Measurements from ENCODE around the gene NRN1L.
"Not testable (repeated sequence)": the region's sequence is repeated elsewhere in the genome, so short reads cannot be mapped to it uniquely, and the experiment has no call there.

Gene NRN1L

GRCh38 chr16:67883872-67884261 is 818 bp upstream of the NRN1L start:
- no peak for FAIRE-seq

GRCh38 chr16:67885545-67885944 is 860 bp downstream of the NRN1L start:
- FAIRE-seq: no peak

- no peak for FAIRE-seq
These were observed 1.3 kb downstream of the NRN1L start for GRCh38 chr16:67885976-67886375.

GRCh38 chr16:67886387-67886786 is 1.7 kb downstream of the NRN1L start:
- FAIRE-seq: no peak

DNA sequence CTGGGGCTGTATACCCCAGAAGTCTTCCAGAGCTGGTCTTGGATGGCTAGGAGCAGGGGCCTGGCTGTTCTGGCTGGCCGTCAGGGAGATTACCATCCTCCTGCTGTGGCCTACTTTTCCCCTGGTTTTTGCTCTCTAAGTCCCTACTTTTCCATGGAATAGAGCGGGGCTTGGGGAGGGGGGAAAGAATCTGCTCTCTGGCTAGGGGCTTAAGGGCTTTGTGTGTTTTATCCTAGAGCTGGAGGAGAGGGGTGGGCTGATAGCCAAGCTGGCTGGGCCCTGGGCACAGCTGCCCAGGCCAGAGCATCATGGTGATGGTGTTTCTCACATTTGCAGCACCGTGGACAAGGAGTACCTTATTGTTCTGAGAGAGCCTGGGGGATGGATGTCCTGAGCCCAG is 3.6 kb downstream of the NRN1L start:
- no peak for FAIRE-seq

DNA sequence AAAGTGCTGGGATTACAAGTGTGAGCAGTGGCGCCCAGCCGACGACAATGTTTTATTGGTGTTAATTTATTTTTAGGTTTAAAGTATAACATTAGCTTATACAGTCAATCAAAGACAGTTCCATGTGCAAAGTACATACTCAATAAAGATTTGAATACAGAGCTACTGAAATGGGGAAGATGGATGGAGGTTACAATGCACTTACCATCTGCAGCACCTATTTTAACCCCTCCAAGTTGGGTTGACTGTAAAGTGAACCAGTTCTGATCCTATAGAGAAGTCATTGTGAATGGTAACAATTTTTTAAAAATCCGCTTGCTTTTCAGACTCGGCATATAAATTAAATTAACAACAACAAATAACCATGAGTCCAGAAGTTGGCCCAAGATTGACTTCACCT is 7.7 kb downstream of the NRN1L start:
- FAIRE-seq: no peak

DNA sequence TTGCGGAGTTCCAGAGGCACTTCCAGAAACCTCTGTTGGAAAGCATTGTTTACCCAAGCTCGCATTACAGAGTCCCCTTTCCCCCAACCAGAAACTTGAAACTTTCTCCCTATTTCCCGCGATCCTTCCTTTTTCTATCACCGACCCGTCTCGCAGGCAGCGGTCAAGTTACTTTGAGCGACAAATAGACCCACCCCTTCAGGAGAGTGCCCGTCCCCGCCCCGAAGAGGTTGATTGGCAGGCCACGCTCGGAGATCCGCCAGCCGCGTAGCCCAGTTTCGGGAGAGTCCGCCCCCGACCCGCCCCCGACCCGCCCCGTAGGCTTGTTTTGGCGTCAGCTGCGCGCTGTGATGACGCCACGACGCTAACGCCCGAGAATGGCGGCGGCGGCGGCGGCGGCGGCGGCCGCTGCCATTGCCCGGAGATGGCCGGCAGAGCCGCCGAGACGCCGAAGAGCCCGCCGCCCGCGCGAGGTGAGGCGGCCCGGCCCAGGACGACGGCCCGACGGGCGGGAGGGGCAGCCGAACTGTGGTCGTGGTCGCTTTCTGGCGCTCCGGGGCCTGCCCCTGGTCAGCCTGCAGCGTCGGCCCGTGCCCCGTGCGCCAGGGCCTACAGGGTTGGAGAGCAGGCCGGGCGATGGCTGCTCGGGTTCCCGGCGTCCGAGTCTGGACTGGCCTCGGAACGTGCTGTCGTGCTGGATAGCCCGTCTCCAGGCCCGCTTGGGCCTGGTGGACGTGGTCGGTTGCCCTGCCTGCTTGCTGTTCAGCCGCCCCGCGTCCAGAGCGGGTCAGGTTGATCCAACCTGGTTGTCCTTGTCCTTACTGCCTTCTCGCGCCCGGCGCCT is 8.4 kb downstream of the NRN1L start, which contains the start of gene PSKH1:
Gene PSKH1 (plus strand): TSS at position 356 of the 844 bp plus-strand sequence. CDS start 15,496 bp downstream, outside the sequence.
- no peak for FAIRE-seq

DNA sequence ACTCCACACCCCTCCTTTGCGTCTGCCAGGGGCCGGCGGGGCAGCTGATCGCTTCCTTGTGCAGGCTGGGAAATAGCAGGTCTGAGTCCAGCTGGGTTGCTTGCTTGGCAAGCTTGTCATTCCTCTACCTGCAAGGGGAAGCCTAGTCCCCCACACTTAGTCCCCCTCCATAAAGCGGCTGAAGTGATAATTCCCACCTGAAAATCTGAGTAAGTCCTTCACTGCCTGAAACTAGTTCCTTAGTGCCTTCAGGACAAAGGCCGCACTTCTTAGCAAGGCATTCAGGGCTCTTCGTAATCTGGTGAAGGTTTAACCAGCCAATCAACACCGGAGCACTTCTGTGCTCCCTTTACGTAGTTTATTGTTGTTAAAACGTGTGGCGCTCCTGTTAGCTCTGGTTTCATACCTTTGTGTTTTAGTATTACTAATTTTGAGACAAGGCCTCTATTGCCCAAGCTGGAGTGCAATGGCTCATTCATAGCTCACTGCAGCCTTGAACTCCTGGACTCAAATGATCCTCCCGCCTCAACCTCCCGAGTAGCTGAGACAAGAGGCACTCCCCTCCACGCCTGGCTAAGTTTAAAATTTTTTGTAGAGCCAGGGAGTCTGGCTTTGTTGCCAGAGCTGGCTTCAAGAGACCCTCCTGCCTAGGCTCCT is 9.2 kb downstream of the NRN1L start:
- FAIRE-seq: no peak

DNA sequence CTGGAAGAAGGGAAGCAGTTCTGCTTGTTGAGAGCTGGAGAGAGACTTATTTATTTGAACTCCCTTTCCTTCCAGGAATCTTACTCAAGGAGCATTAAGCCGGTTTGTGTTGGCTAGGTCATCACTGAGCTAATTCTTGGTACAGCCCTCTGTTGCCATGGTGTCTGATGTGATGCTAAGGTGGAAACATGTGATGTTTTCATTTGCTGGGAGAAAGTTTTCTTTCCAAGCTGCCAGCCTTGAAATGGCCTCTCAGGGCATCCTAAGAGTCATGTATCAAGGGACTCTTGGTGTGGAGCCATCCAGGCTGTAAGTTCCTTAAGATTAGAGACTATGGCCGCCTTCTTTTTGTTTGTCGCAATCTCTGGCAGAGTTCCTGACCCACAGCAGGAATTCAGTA is 12.5 kb downstream of the NRN1L start:
- no peak for FAIRE-seq

DNA sequence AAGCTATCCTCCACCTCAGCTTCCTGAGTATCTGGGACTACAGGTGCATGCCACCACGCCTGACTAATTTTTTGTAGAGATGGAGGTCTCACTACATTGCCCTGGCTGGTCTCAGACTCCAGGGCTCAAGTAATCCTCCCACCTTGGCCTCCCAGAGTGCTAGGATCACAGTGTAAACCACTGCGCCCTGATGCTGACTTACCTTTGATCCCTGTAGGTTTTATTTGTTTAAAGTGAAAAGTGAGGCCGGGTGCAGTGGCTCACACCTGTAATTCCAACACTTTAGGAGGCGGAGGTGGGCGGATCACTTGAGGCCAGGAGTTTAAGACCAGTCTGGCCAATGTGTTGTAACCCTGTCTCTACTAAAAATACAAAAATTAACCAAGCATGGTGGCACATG is 17.0 kb downstream of the NRN1L start:
- FAIRE-seq: no peak

GRCh38 chr16:67902831-67903230 is 18.1 kb downstream of the NRN1L start:
- FAIRE-seq: no peak

DNA sequence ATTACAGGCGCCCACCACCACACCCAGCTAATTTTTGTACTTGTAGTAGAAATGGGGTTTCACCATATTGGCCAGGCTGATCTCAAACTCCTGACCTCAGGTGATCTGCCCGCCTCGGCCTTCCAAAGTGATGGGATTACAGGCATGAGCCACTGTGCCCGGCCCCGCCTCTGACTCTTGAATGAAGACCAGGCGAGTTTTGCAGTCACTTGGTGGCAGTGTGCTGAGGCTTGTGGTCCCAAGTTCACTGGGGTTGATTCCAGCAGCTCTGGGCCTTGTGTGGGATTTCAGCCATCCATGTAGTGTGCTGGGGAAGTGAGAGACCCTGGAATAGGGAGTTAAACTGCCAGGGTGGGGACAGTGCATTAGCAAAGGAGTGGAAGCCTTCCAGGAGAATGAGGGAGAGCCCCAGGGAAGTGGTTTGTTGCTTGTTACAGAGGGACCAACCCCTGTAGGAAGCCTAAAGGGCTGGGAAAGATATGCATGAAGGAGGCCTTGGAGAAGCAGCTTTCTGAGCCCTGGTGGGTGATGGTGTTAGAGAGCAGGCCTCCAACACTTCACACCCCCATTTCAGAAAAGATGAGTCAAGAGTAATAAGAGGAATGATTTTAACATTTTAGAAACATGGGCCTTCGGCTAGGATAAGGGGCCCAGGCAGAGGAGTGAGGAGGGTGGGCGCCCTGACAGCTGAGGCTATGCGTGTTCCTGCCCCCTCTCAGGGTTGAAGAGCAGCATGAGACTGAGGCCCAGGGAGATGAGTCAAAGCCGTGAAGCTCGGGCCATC is 22.9 kb downstream of the NRN1L start:
- FAIRE-seq: no peak

DNA sequence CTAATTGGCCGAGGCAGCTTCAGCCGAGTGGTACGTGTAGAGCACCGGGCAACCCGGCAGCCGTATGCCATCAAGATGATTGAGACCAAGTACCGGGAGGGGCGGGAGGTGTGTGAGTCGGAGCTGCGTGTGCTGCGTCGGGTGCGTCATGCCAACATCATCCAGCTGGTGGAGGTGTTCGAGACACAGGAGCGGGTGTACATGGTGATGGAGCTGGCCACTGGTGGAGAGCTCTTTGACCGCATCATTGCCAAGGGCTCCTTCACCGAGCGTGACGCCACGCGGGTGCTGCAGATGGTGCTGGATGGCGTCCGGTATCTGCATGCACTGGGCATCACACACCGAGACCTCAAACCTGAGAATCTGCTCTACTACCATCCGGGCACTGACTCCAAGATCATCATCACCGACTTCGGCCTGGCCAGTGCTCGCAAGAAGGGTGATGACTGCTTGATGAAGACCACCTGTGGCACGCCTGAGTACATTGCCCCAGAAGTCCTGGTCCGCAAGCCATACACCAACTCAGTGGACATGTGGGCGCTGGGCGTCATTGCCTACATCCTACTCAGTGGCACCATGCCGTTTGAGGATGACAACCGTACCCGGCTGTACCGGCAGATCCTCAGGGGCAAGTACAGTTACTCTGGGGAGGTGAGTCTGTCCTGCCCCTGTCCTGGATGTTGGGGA is 24.5 kb downstream of the NRN1L start:
- FAIRE-seq: no peak

GRCh38 chr16:67910158-67910557 is 25.5 kb downstream of the NRN1L start:
- no peak for FAIRE-seq

- no peak for FAIRE-seq
These were observed 30.2 kb downstream of the NRN1L start for GRCh38 chr16:67914758-67915495.

GRCh38 chr16:67915496-67915769 is 30.7 kb downstream of the NRN1L start:
- FAIRE-seq: not testable (repeated sequence)

- FAIRE-seq: no peak
These were observed 31.4 kb downstream of the NRN1L start for GRCh38 chr16:67915831-67916723.

- no peak for FAIRE-seq
These were observed 32.6 kb downstream of the NRN1L start for GRCh38 chr16:67917140-67917851.

DNA sequence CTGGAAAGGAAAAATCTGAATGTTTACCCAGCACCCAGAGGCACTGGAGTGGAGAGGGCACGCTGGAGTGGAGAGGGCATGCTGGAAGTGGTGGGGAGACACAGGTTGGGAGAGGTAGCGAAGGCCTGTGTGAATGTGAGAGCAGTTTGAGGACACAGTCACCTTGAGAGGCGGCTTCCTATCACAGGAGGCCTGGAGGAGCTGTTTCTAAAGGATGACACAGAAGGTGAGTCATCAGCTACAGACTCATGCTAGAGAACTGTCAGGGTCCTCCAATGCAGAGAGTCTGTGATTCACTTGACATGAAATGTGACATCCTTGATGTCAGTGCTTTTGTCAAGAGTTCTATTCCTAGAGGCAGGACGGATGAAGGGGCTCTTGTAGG is 33.2 kb downstream of the NRN1L start:
- FAIRE-seq: no peak

DNA sequence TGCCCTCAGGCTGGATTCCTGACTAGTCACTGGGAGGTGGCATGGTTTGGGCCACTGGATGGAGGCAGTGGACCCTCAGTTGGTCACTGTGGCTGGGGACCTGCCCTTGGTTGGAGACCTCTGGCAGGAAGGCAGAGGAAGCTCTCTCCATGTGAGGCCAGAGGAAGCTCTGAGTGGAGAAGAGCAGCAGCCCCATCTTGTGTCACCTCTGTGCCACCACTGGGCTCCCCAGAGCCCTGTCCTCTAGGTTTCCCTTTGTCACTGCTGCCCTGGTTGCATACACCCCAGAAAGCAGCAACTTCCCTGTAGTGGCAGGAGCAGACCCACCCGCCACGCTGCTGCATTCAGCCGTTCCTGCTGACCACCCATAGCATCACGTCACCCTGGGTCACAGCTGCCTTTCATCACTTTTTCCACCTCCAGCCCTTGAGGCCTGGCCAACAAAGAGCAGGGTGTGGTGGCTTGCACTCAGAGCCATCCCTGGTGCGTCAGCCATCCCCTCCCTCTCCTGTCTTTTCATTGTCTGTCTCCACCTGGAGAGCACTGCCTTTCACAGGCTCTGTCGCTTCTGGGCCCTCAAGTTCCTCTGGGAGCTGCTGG is 35.0 kb downstream of the NRN1L start:
- FAIRE-seq: no peak
